ENCODE measurements around the gene RAB1A. TPM values are rescaled to one million over a fixed set of nuclear protein-coding genes. Genes with fewer than 3 reads are reported as not detected.

The RAB1A gene
- total and polyA plus RNA-seq, 2 experiments from 2014 or later = 47.1 to 233 TPM

GRCh38 chr2:65075605-65076344 is 54.1 kb downstream of the RAB1A start:
- Histone ChIP-seq H3K36me3 (peaks cover 30% of the 10 kb centered on the region), H3K27ac (peak overlapping the region; percentile 3)
- peak in 1 of 2 donors; percentile 42 for DNase-seq (ENCODE audit: low read depth in 1 of 2, low spot score in 1 of 2)

DNA sequence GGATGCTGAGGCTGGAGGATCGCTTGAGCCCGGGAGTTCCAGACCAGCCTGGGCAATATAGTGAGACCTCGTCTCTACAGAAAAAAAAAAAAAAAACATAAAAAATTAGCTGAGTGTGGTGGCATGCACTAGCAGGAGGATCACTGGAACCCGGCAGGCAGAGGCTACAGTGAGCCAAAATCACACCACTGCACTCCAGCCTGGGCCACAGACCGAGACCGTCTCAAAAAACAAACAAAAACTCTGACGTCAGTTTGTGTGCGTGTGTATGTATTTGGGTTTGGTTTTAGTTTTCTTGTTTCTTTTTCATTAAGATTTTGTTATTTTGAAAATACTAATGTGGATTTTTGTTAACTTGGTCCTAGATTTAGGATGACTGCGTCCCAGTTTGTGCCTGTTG is 54.7 kb downstream of the RAB1A start:
- Histone ChIP-seq H3K27me3 (no peaks in the 10 kb centered on the region), H3K9me3 (ENCODE audit: low read depth) (no peaks in the 10 kb centered on the region), H3K4me1 (ENCODE audit: low read depth) (peaks cover 5% of the 10 kb centered on the region), H3K27ac (peak overlapping the region; percentile 3), H3K4me3 (no peak overlapping the region), H3K36me3 (peaks cover 30% of the 10 kb centered on the region)
- no peak for TF ChIP-seq CTCF (IDR thresholded peaks at IDR 0.05; ENCODE audit: low read depth, low read length)
- DNase-seq (ENCODE audit: low read depth in 1 of 2, low spot score in 1 of 2) = no peak

More at GRCh38 chr2:65075605-65076344, 54.1 kb downstream of the RAB1A start:
- Histone ChIP-seq H3K27me3 (no peaks in the 10 kb centered on the region), H3K9me3 (ENCODE audit: low read depth) (no peaks in the 10 kb centered on the region), H3K4me1 (ENCODE audit: low read depth) (peaks cover 5% of the 10 kb centered on the region), H3K4me3 (no peak overlapping the region)
- TF ChIP-seq CTCF (IDR thresholded peaks at IDR 0.05; ENCODE audit: low read depth, low read length) = no peak

DNA sequence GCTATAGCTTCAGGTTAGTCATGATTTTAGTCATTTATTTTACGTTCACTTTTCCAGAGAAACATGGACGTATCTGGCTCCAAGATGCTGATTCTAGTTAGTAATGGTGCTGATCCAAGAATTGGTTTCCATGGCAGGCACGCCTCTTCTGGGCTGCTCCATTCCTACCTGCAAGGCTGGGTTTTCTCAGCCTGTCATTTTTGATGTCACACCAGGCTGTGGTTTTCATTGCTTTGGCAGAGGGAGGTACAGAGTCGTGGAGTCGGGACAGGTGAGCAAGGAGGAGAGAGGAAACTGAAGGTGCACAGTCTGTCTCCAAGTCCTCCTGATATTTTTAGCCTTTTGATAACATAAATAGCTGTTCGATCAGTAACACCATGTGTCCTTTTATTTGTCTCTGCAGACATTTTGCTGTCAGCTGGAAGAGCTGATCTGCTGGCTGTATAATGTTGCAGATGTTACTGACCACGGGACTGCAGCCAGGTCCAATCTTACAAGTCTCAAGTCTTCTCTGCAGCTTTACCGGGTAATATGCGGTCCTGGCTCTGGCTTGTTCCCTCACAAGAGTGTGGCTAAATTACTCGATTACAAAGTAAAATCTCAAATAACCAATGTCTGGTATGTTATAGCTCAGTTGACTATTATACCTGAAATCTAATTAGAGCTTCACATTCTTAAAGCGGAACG is 55.9 kb downstream of the RAB1A start:
- Histone ChIP-seq H3K4me1 (ENCODE audit: low read depth) (peaks cover 5% of the 10 kb centered on the region), H3K9me3 (ENCODE audit: low read depth) (no peaks in the 10 kb centered on the region), H3K36me3 (peaks cover 34% of the 10 kb centered on the region), H3K4me3 (no peak overlapping the region), H3K27me3 (no peaks in the 10 kb centered on the region), H3K27ac (peak overlapping the region; percentile 45)
- no peak for DNase-seq (ENCODE audit: low read depth in 1 of 2, low spot score in 1 of 2)
- TF ChIP-seq CTCF (IDR thresholded peaks at IDR 0.05; ENCODE audit: low read depth, low read length) = no peak

- Histone ChIP-seq H3K27ac (no peak overlapping the region), H3K36me3 (peaks cover 30% of the 10 kb centered on the region), H3K9me3 (ENCODE audit: low read depth) (no peaks in the 10 kb centered on the region), H3K27me3 (no peaks in the 10 kb centered on the region), H3K4me3 (no peak overlapping the region), H3K4me1 (ENCODE audit: low read depth) (peaks cover 5% of the 10 kb centered on the region)
- no peak for TF ChIP-seq CTCF (IDR thresholded peaks at IDR 0.05; ENCODE audit: low read depth, low read length)
- DNase-seq (ENCODE audit: low read depth in 1 of 2, low spot score in 1 of 2) = no peak
Observed at GRCh38 chr2:65072181-65072970, 57.5 kb downstream of the RAB1A start.

DNA sequence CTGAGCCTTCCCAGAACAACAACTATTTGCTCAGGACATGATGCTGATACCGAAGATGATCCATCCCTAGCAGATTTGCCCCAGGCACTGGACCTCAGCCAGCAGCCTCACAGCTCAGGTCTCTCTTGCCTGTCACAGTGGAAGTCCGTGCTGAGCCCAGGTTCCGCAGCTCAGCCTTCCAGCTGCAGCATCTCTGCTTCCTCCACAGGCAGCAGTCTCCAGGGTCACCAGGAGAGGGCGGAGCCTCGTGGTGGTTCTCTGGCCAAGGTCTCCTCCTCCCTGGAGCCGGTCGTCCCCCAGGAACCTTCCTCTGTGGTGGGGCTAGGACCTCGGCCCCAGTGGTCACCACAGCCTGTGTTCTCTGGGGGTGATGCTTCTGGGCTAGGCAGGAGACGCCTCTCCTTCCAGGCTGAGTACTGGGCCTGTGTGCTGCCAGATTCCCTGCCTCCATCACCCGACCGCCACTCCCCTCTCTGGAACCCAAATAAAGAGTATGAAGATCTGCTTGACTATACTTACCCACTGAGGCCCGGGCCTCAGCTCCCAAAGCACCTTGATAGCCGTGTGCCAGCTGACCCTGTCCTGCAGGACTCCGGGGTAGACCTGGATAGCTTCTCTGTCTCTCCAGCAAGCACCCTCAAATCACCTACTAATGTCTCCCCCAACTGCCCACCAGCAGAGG is 58.3 kb downstream of the RAB1A start:
- DNase-seq (ENCODE audit: low read depth in 1 of 2, low spot score in 1 of 2) = peak in 1 of 2 donors; percentile 32
- H3K36me3 ChIP-seq = peaks cover 26% of the 10 kb centered on the region
- H3K9me3 ChIP-seq (ENCODE audit: low read depth) = no peaks in the 10 kb centered on the region

More for the DNA sequence above, 58.3 kb downstream of the RAB1A start:
- peaks cover 5% of the 10 kb centered on the region for H3K4me1 ChIP-seq (ENCODE audit: low read depth)
- H3K27ac ChIP-seq = no peak overlapping the region
- peak; percentile 40 for TF ChIP-seq CTCF (IDR thresholded peaks at IDR 0.05; ENCODE audit: low read depth, low read length)
- no peaks in the 10 kb centered on the region for H3K27me3 ChIP-seq
- H3K4me3 ChIP-seq = no peak overlapping the region

All from cardiac muscle cell (in vitro differentiated cells and primary cell).